ENCODE results near the gene CERS6.

Gene CERS6

DNA sequence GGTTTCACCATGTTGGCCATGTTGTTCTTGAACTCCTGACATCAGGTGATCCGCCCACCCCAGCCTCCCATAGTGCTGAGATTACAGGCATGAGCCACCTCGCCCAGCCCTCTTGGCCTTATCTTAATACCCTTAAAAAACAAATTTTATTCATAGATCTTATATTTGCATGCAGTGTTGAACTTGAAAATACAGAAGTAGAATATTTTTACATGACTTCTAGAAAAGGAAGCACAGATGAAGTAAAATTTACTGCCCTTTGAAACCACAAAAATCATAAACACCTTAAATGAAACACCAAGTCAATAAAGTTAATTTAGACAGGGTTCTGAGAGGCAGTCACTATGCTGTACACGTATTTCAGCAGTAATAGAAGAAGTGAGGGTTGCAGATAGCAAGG lies 145.7 kb downstream of the CERS6 start:
- peaks cover 38% of the 10 kb centered on the region for H3K36me3 ChIP-seq
- H3K9ac ChIP-seq, result no peak overlapping the region
- TF ChIP-seq Cebpa-rat (IDR thresholded peaks at IDR 0.05), result no peak
- H4K20me1 ChIP-seq, result peaks cover 14% of the 10 kb centered on the region; the same call in 1 of the 2 replicates
- H3K4me3 ChIP-seq, result no peak overlapping the region
- H3K27me3 ChIP-seq, result no peaks in the 10 kb centered on the region
- peaks cover 9% of the 10 kb centered on the region; the same call in 1 of the 2 replicates for H3K4me1 ChIP-seq
- peaks cover 37% of the 10 kb centered on the region for H3K9me3 ChIP-seq
- H3K4me2 ChIP-seq, result no peak overlapping the region
- H3K27ac ChIP-seq, result no peak overlapping the region

DNA sequence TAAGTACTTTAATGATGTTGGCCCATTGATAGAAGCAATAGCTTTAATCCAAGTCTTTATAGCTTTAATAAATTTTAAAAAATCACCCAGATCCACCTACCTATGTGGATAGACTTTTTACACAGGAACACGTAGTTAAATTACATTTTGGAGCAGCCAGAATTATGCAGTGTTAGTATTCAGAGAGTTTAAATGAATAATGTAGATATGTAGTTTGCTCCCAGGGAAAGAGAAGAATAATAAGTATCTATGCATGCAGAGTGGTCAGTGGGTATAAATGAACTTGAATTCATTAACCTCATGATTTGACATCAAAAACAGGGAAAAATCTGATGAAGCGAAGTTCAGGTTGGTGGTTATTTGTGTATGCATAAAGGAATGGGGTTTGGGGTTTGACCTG lies 146.3 kb downstream of the CERS6 start:
- peaks cover 9% of the 10 kb centered on the region; the same call in 1 of the 2 replicates for H3K4me1 ChIP-seq
- H3K4me3 ChIP-seq, result no peak overlapping the region
- H3K27ac ChIP-seq, result no peak overlapping the region
- H4K20me1 ChIP-seq, result peaks cover 8% of the 10 kb centered on the region; the same call in 1 of the 2 replicates
- TF ChIP-seq Cebpa-rat (IDR thresholded peaks at IDR 0.05), result no peak
- H3K36me3 ChIP-seq, result peaks cover 39% of the 10 kb centered on the region
- no peaks in the 10 kb centered on the region for H3K27me3 ChIP-seq
- H3K9me3 ChIP-seq, result peaks cover 40% of the 10 kb centered on the region
- H3K4me2 ChIP-seq, result no peak overlapping the region
- no peak overlapping the region for H3K9ac ChIP-seq

DNA sequence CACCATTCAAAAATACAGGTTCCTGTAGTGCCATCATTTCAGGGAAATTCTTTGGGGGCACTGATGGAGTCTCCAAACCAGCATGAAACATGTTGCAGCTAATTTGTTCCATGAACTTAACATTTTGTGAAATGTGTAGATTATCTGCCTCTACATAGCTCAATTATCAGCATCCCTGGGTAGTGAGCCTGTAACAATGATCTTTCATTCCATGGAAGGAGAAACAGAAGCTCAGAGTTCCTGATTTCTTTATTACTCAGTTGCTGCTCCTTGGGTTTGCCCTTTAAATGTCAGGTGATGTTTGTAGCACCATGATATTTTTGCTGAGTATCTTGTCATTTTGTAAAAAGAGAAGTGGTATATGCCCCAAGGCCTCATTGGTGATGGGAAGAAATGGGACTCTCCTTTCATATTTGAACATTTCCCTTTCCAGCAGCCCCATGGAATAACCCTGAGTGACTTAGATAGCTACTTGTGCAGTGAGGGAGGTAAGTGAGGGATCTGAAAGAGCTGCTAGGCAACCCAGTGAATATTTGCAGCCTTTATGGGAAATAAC lies 146.9 kb downstream of the CERS6 start:
- Histone ChIP-seq H3K36me3 (peaks cover 39% of the 10 kb centered on the region), H3K4me1 (peaks cover 6% of the 10 kb centered on the region; the same call in 1 of the 2 replicates), H3K4me3 (no peak overlapping the region), H3K4me2 (no peak overlapping the region), H3K9me3 (peaks cover 46% of the 10 kb centered on the region), H3K27ac (no peak overlapping the region), H3K9ac (no peak overlapping the region), H4K20me1 (peaks cover 7% of the 10 kb centered on the region; the same call in 1 of the 2 replicates), H3K27me3 (no peaks in the 10 kb centered on the region)
- TF ChIP-seq Cebpa-rat (IDR thresholded peaks at IDR 0.05), result no peak

DNA sequence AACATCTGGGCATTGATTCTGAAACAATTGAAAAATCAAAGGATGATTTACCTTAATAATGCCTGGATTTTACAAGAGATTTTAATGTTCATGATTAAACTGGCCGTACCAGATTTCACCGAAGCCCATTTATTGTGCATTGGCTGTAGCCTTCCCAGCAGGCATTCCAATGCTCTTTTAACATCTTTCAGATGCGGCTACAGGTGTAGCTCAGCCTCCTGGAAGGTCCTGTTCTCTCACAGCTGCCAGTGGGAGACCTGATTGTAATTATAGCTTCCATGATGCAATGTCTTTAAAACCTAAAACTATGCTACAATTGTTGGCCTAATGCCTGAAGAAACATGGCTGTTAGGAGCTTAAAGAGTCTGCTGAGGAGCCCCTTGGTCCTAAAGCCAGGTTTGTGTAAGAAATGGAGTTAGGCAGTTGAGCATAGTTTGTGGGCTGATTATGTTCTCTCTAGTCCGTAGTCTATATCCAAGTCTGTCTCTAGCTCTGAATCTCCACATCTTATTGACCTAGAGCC lies 147.4 kb downstream of the CERS6 start:
- no peak overlapping the region for H3K27ac ChIP-seq
- H3K9me3 ChIP-seq, result peaks cover 47% of the 10 kb centered on the region
- H3K4me2 ChIP-seq, result no peak overlapping the region
- TF ChIP-seq Cebpa-rat (IDR thresholded peaks at IDR 0.05), result no peak
- peaks cover 4% of the 10 kb centered on the region; the same call in 1 of the 2 replicates for H3K4me1 ChIP-seq
- H3K9ac ChIP-seq, result no peak overlapping the region
- H4K20me1 ChIP-seq, result peaks cover 7% of the 10 kb centered on the region; the same call in 1 of the 2 replicates
- H3K27me3 ChIP-seq, result no peaks in the 10 kb centered on the region
- H3K4me3 ChIP-seq, result no peak overlapping the region
- peaks cover 39% of the 10 kb centered on the region for H3K36me3 ChIP-seq

DNA sequence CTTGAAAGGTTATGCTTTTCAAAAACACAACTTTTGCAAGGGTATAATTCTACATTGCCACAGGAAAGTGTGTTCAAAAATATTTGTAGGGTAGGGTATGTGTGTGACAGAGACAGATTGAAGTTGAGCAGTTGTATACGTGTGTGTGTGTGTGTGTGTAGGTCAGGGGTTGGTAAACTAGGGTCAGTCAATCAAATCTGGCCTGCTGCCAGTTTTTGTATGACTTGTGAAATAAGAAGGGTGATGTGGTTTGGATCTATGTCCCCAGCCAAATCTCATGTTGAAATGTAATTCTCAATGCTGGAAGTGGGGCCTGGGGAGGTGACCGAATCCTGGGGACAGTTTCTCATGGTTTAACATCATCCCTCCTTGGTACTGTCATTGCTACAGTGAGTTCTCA lies 148.2 kb downstream of the CERS6 start:
- no peak for TF ChIP-seq Cebpa-rat (IDR thresholded peaks at IDR 0.05)
- no peak overlapping the region for H3K4me3 ChIP-seq

DNA sequence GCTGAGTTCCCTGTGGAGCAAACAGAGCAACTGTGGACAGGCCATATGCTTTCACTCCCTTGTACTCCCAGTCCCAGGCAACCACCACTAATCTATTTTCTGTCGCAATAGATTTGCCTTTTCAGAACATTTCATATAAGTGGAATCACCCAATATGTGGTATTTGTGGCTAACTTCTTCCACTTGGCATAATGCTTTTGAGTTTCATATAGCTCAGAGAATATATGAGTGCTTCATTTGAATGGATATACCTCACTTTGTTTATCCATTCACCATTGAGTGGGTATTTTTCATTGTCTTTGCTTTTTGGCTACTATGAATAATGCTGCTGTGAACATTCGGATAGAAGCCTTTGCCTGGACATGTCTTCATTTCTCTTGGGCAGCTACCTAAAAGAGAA lies 151.9 kb downstream of the CERS6 start:
- H4K20me1 ChIP-seq, result no peaks in the 10 kb centered on the region
- H3K4me1 ChIP-seq, result no peaks in the 10 kb centered on the region; the same call in 1 of the 2 replicates
- H3K9ac ChIP-seq, result no peak overlapping the region
- no peaks in the 10 kb centered on the region for H3K27me3 ChIP-seq
- H3K36me3 ChIP-seq, result peaks cover 54% of the 10 kb centered on the region
- no peak overlapping the region for H3K4me2 ChIP-seq
- TF ChIP-seq Cebpa-rat (IDR thresholded peaks at IDR 0.05), result no peak
- no peak overlapping the region for H3K27ac ChIP-seq
- peaks cover 65% of the 10 kb centered on the region for H3K9me3 ChIP-seq
- H3K4me3 ChIP-seq, result no peak overlapping the region

More for the DNA sequence above, 148.2 kb downstream of the CERS6 start:
- Histone ChIP-seq H3K9me3 (peaks cover 53% of the 10 kb centered on the region), H3K27ac (no peak overlapping the region), H3K9ac (no peak overlapping the region), H3K36me3 (peaks cover 45% of the 10 kb centered on the region), H3K4me1 (peaks cover 4% of the 10 kb centered on the region; the same call in 1 of the 2 replicates), H3K4me2 (no peak overlapping the region), H3K27me3 (no peaks in the 10 kb centered on the region), H4K20me1 (0 out of 2 replicates have a peak, but pooled peaks cover under 1% of the 10 kb centered on the region)

DNA sequence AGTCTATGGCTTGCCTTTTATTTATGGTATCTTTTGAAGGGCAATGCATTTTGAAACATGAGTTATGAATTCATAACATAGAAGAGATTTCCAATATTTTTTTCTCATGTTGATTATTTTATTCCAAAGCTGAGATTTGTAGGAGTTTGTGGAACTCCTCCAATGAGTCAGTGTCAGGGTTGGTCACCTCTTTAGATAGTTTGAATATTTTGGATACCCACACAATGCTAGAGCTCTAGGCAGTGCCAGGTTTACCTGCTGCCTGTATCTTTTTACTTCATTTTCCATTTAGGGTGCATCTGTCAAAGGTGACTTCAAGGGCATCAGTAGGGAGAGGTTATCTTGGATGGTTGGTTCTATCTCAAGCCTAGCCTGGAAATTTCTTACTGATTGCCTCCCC lies 152.7 kb downstream of the CERS6 start:
- Histone ChIP-seq H3K9me3 (peaks cover 65% of the 10 kb centered on the region), H3K27me3 (no peaks in the 10 kb centered on the region), H3K36me3 (peaks cover 54% of the 10 kb centered on the region), H3K27ac (no peak overlapping the region), H3K4me3 (no peak overlapping the region), H3K4me2 (no peak overlapping the region), H4K20me1 (no peaks in the 10 kb centered on the region), H3K9ac (no peak overlapping the region), H3K4me1 (no peaks in the 10 kb centered on the region; the same call in 1 of the 2 replicates)
- no peak for TF ChIP-seq Cebpa-rat (IDR thresholded peaks at IDR 0.05)

DNA sequence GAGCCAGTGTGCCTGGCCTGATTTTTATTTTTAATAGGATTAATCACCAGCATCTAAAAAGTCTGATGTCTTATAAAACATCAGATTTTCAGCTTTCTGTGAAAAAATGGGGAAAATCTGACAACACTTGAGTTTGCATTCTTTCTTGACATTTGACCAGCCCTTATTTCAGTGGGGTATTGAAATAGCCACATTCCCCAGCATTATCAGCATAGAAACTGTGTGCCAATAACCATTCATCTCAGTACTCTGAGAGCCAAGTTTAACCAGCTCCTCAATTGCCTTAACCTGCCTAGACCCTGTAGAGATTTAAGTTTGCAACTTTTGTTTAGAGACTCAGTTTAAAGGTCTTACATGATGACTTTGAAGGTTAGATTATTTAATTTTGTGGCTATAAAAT lies 155.0 kb downstream of the CERS6 start:
- Histone ChIP-seq H4K20me1 (no peaks in the 10 kb centered on the region), H3K9ac (no peak overlapping the region), H3K27me3 (no peaks in the 10 kb centered on the region), H3K27ac (no peak overlapping the region), H3K4me2 (no peak overlapping the region), H3K4me1 (no peaks in the 10 kb centered on the region; the same call in 1 of the 2 replicates), H3K36me3 (peaks cover 50% of the 10 kb centered on the region), H3K4me3 (no peak overlapping the region), H3K9me3 (peaks cover 64% of the 10 kb centered on the region)
- no peak for TF ChIP-seq Cebpa-rat (IDR thresholded peaks at IDR 0.05)

DNA sequence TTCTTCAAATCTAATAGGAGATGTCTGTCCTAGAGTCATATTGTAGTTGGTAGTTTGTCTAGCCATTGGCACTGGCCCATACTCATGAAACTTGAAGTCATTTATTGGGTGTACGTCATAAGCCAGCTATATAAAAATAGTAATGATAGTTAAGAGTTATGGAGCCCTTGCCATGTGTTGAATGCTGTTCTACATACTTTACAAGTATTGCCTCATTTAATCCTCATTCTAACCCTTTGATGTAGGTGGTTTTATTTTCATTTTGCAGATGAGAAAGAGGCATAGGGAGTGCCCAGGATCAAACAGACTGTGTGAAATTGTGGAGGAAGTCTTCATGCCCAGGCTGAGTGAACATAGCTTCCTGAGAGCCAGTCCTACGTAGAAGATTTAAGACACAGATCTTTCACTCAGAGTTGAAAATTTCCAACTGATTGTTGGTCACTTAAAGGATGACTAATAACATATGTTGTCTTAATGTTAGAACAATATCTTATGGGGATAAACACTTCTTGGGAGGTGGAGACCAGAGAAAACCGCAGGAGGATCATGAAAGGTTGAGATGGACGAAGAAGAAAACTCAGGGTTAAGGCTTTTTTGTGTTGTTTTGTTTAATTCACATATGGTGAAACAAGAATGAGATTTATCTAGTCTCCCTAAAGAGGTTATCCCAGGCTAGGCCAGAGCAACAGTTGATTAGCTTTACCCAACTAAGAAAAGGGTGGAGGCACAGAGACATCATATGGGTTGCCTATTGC lies 156.0 kb downstream of the CERS6 start:
- no peaks in the 10 kb centered on the region for H4K20me1 ChIP-seq
- H3K4me2 ChIP-seq, result no peak overlapping the region
- H3K36me3 ChIP-seq, result peaks cover 43% of the 10 kb centered on the region
- no peak overlapping the region for H3K9ac ChIP-seq
- TF ChIP-seq Cebpa-rat (IDR thresholded peaks at IDR 0.05), result no peak
- H3K4me1 ChIP-seq, result no peaks in the 10 kb centered on the region; the same call in 1 of the 2 replicates
- H3K27ac ChIP-seq, result no peak overlapping the region
- H3K9me3 ChIP-seq, result peaks cover 59% of the 10 kb centered on the region
- no peak overlapping the region for H3K4me3 ChIP-seq
- H3K27me3 ChIP-seq, result no peaks in the 10 kb centered on the region

DNA sequence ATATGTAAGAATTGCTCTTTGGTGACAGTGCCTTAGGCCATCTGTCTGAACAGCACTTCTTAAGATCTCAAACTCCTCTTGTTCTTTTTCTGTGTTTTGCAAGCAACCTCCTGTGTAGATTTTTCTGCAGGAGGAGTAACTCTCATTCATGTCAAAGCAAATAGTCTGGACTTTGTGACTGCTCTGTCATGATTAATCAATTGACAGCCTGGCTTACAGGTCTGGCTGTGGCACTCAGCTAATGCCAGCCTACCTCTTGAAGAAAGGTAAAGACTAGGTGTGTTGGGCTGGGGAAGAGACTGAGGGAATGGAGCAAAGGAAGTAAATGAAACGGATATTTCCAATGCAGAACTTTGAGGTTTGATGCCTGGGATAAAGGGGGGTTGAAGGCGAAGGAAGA lies 156.6 kb downstream of the CERS6 start:
- Histone ChIP-seq H3K4me2 (no peak overlapping the region), H3K27ac (no peak overlapping the region), H3K9ac (no peak overlapping the region), H3K27me3 (no peaks in the 10 kb centered on the region), H3K36me3 (peaks cover 43% of the 10 kb centered on the region), H3K4me1 (no peaks in the 10 kb centered on the region; the same call in 1 of the 2 replicates), H3K4me3 (no peak overlapping the region), H3K9me3 (peaks cover 54% of the 10 kb centered on the region), H4K20me1 (no peaks in the 10 kb centered on the region)
- TF ChIP-seq Cebpa-rat (IDR thresholded peaks at IDR 0.05), result no peak
